Osteoblast (primary cell): ENCODE results near the gene ARL6IP4. TPM values are rescaled to one million over a fixed set of nuclear protein-coding genes. Genes with fewer than 3 reads are reported as not detected.
A peak's percentile ranks its signal among the peaks of the same experiment; 100 is the strongest.

Source experiments
- DNase-seq: peaks from one replicate; pipeline ENCODE4 v3.0.0; 2011; ENCODE audit warnings: low spot score, mixed read lengths; ENCODE audit not compliant: insufficient read length; ENCODE audit errors: missing footprints
- H2AFZ ChIP-seq: 2 replicates; pipeline ENCODE4 v1.6.0; 2011; ENCODE audit warnings: mild to moderate bottlenecking, low read length
- H3K27ac ChIP-seq: 2 replicates; pipeline ENCODE4 v1.5.1; 2011; ENCODE audit warnings: mild to moderate bottlenecking, low read depth, low read length, moderate library complexity
- H3K27me3 ChIP-seq: 2 replicates; pipeline ENCODE4 v1.6.0; 2012; ENCODE audit warnings: mild to moderate bottlenecking, control low read depth, inconsistent platforms, low read length, moderate library complexity; ENCODE audit not compliant: insufficient read depth
- H3K36me3 ChIP-seq: 2 replicates; pipeline ENCODE4 v1.5.1; 2011; ENCODE audit warnings: mild to moderate bottlenecking, low read length, control low read depth, moderate library complexity; ENCODE audit not compliant: insufficient read depth
- H3K4me1 ChIP-seq: 2 replicates; pipeline ENCODE4 v1.5.1; 2011; ENCODE audit warnings: mild to moderate bottlenecking, low read length, control low read depth, moderate library complexity; ENCODE audit not compliant: insufficient read depth
- H3K4me2 ChIP-seq: 2 replicates; pipeline ENCODE4 v1.6.0; 2011; ENCODE audit warnings: mild to moderate bottlenecking, low read length; ENCODE audit not compliant: insufficient read depth
- H3K4me3 ChIP-seq: fragments of 200-600 bp; sonication (generic); 3 replicates; pipeline ENCODE4 v1.5.1; 2012; ENCODE audit warnings: mild to moderate bottlenecking, low read length, inconsistent platforms; ENCODE audit not compliant: insufficient read depth
- H3K79me2 ChIP-seq: 2 replicates; pipeline ENCODE4 v1.6.0; 2012; ENCODE audit warnings: mild to moderate bottlenecking, low read length, control low read depth, inconsistent platforms; ENCODE audit not compliant: insufficient read depth
- H3K9me3 ChIP-seq: 2 replicates; pipeline ENCODE4 v1.5.1; 2011; ENCODE audit warnings: low read depth, low read length, control low read depth
- H4K20me1 ChIP-seq: 2 replicates; pipeline ENCODE4 v1.6.0; 2012; ENCODE audit warnings: mild to moderate bottlenecking, low read length, control low read depth; ENCODE audit not compliant: insufficient read depth
- total RNA-seq: library from RNA; depleted of rRNA; stranded (reverse); fragments of >200 nt; gene quantifications from 2 replicates; pipeline ENCODE4 v1.2.3, GENCODE V29; 2012
- TF ChIP-seq, protein P1 (sequence below): IDR thresholded peaks from 2 replicates; pipeline ENCODE4 v1.5.1; 2011; ENCODE audit warnings: mild to moderate bottlenecking, low read depth, low read length, moderate library complexity; ENCODE audit errors: extremely low read depth

Gene ARL6IP4
- total RNA-seq, 1 donor: 118 TPM

DNA sequence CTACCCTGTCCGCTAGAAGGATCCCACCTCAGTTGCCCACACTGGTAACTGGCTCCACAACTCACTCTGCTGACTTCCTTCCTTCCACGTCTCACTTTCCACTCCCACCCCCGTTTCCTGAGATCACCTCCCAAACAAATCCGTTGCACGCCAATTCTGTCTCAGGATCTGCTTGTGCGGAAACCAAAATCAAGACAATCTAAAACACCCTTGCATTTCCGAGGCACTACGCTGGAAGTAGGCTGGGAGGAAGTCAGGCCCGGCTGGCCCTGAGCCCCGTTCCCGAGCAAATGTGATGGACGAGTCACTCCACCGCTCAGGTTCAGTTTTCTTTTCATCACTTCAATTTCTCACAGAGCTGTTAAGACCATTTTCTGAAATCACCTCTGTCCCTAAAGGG, 37.3 kb upstream of the ARL6IP4 start:
- TF ChIP-seq, protein P1, sequence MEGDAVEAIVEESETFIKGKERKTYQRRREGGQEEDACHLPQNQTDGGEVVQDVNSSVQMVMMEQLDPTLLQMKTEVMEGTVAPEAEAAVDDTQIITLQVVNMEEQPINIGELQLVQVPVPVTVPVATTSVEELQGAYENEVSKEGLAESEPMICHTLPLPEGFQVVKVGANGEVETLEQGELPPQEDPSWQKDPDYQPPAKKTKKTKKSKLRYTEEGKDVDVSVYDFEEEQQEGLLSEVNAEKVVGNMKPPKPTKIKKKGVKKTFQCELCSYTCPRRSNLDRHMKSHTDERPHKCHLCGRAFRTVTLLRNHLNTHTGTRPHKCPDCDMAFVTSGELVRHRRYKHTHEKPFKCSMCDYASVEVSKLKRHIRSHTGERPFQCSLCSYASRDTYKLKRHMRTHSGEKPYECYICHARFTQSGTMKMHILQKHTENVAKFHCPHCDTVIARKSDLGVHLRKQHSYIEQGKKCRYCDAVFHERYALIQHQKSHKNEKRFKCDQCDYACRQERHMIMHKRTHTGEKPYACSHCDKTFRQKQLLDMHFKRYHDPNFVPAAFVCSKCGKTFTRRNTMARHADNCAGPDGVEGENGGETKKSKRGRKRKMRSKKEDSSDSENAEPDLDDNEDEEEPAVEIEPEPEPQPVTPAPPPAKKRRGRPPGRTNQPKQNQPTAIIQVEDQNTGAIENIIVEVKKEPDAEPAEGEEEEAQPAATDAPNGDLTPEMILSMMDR: no peak
- H3K4me2 ChIP-seq: no peak overlapping the region
- H4K20me1 ChIP-seq: no peaks in the 10 kb centered on the region
- peak; percentile 27 for DNase-seq
- no peak overlapping the region for H2AFZ ChIP-seq
- no peaks in the 10 kb centered on the region for H3K79me2 ChIP-seq
- H3K36me3 ChIP-seq: peaks cover 9% of the 10 kb centered on the region
- H3K4me1 ChIP-seq: peaks cover 21% of the 10 kb centered on the region
- H3K27ac ChIP-seq: no peak overlapping the region
- H3K9me3 ChIP-seq: no peaks in the 10 kb centered on the region
- H3K27me3 ChIP-seq: no peaks in the 10 kb centered on the region
- no peak overlapping the region for H3K4me3 ChIP-seq

DNA sequence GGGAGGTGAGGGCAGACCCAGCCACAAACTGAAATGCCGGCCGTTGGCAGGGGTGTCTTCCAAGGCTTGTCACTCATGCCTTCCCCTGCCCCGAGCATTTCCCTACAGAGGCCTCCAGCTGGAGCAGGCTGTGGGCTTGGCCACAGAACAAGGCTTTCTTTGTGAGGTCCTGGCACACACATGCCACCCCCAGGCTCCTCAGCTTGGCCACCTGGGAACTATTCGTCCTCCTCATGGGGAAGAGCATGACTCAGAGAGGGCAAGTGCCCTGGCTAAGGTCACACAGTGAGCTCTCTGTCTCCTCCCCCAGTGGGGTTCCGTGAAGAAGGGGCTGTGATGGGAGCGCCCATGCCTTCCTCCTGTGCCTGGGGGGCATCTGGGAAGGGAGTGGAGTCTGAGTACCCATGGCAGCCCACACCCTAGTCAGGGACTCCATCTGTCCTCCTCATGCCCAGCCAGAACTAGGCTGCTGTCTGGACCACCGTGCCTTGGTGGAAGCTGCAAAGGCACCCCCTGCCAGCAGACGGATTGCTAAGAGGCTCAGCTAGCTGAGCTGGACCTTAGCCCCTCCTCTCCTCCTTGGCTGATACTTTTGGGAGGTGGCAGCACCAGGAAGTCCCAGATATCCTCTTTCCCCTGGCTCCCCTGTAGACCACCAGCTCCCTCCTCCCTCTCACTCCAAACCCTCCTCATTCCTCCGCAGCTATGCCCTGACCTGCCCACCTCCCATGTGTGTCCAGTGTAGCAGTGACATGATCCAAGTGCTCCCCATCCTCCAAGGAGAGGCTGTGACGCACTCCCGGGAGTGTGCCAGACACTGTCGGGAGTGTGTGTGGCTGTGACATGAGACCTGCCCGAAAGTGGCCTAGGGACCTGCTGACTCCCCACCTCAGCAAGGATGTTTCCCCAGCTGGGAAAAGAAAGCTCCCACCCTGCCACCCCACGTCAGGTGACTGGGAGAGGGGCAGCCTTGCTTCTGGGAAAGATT, 35.6 kb upstream of the ARL6IP4 start:
- no peaks in the 10 kb centered on the region for H4K20me1 ChIP-seq
- TF ChIP-seq, protein P1: no peak
- DNase-seq: peak; percentile 86
- H2AFZ ChIP-seq: no peak overlapping the region
- H3K79me2 ChIP-seq: no peaks in the 10 kb centered on the region
- H3K27ac ChIP-seq: peak overlapping the region; percentile 39
- no peaks in the 10 kb centered on the region for H3K9me3 ChIP-seq
- H3K4me3 ChIP-seq: no peak overlapping the region
- H3K27me3 ChIP-seq: no peaks in the 10 kb centered on the region
- H3K4me2 ChIP-seq: no peak overlapping the region
- H3K36me3 ChIP-seq: peaks cover 7% of the 10 kb centered on the region
- peaks cover 21% of the 10 kb centered on the region for H3K4me1 ChIP-seq

- Histone ChIP-seq H3K79me2 (no peaks in the 10 kb centered on the region), H3K9me3 (no peaks in the 10 kb centered on the region), H3K4me1 (peaks cover 31% of the 10 kb centered on the region), H3K36me3 (peaks cover 6% of the 10 kb centered on the region), H2AFZ (peak overlapping the region; percentile 44), H4K20me1 (peaks cover 4% of the 10 kb centered on the region), H3K4me3 (no peak overlapping the region), H3K27ac (peak overlapping the region; percentile 85), H3K27me3 (no peaks in the 10 kb centered on the region), H3K4me2 (peak overlapping the region; percentile 3)
- TF ChIP-seq, protein P1: peak; percentile 69
- peak; percentile 100 for DNase-seq
These were observed 33.7 kb upstream of the ARL6IP4 start for GRCh38 chr12:122946690-122947341.

DNA sequence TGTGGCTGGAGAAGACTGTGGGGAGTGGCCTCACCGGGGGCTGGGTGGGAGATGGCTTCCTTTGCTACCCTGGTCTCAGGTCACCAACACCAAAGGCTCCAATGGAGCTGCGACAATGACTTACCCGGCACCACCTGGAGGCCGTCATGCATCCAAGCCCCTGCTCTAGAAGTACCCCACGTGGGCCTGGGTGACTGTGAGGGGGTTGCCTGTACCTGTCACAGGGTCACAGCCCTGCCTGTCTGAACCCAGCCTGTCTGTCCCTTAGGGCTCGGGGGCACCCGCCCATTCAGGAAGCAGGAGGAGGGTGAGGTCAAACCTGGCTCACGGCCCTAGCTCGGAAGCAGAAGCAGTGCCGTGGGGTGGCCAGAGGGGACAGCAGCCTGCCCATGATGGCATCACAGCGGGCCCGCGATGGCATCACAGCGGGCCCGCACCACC, 33.1 kb upstream of the ARL6IP4 start:
- H4K20me1 ChIP-seq: peaks cover 5% of the 10 kb centered on the region
- TF ChIP-seq, protein P1: no peak
- H3K36me3 ChIP-seq: peaks cover 6% of the 10 kb centered on the region
- no peak overlapping the region for H3K4me2 ChIP-seq
- no peaks in the 10 kb centered on the region for H3K79me2 ChIP-seq
- no peak overlapping the region for H3K4me3 ChIP-seq
- H2AFZ ChIP-seq: peak overlapping the region; percentile 44
- no peaks in the 10 kb centered on the region for H3K27me3 ChIP-seq
- H3K9me3 ChIP-seq: no peaks in the 10 kb centered on the region
- peak overlapping the region; percentile 85 for H3K27ac ChIP-seq
- peak; percentile 61 for DNase-seq
- peaks cover 32% of the 10 kb centered on the region for H3K4me1 ChIP-seq
